Glutamatergic neuron (in vitro differentiated cells): ENCODE data around the gene RNF208. TPM values are rescaled to one million over a fixed set of nuclear protein-coding genes. Genes with fewer than 3 reads are reported as not detected.

ENCODE experiments used
- DNase-seq: peaks from one replicate; pipeline ENCODE4 v3.0.0; 2022
- H3K27ac Mint-ChIP-seq: one replicate; pipeline ENCODE4 v1.8.0; 2020; ENCODE audit warnings: mild to moderate bottlenecking, mixed read lengths, inconsistent platforms; ENCODE audit not compliant: unreplicated experiment
- H3K27me3 Mint-ChIP-seq: one replicate; pipeline ENCODE4 v1.8.0; 2020; ENCODE audit warnings: mild to moderate bottlenecking, moderate library complexity, mixed read lengths, inconsistent platforms; ENCODE audit not compliant: unreplicated experiment
- H3K36me3 Mint-ChIP-seq: one replicate; pipeline ENCODE4 v1.8.0; 2020; ENCODE audit warnings: mild to moderate bottlenecking, mixed read lengths, inconsistent platforms; ENCODE audit not compliant: unreplicated experiment
- H3K4me1 Mint-ChIP-seq: one replicate; pipeline ENCODE4 v1.8.0; 2020; ENCODE audit warnings: mild to moderate bottlenecking, low read depth, mixed read lengths, inconsistent platforms; ENCODE audit not compliant: unreplicated experiment
- H3K4me3 Mint-ChIP-seq: one replicate; pipeline ENCODE4 v1.8.0; 2020; ENCODE audit warnings: mild to moderate bottlenecking, mixed read lengths, inconsistent platforms; ENCODE audit not compliant: unreplicated experiment
- H3K9me3 Mint-ChIP-seq: one replicate; pipeline ENCODE4 v1.8.0; 2020; ENCODE audit warnings: mild to moderate bottlenecking, moderate library complexity, mixed read lengths, inconsistent platforms; ENCODE audit not compliant: unreplicated experiment
- total RNA-seq: library from RNA; stranded (reverse); fragmentation: NEBNext Ultra II Directional; extraction: Animal tissue kit (Norgen Biotek cat#: 25700); gene quantifications from one replicate; pipeline ENCODE4 v1.2.1, GENCODE V29; 2021; ENCODE audit not compliant: unreplicated experiment
- TF ChIP-seq, protein P1 (sequence below): fragments of 200-600 bp; sonication (generic); IDR thresholded peaks from one replicate; pipeline ENCODE4 v1.5.0; 2021; ENCODE audit not compliant: partially characterized antibody, unreplicated experiment

RNF208 gene
- total RNA-seq, 1 donor from 2014 or later, result 24.8 TPM

DNA sequence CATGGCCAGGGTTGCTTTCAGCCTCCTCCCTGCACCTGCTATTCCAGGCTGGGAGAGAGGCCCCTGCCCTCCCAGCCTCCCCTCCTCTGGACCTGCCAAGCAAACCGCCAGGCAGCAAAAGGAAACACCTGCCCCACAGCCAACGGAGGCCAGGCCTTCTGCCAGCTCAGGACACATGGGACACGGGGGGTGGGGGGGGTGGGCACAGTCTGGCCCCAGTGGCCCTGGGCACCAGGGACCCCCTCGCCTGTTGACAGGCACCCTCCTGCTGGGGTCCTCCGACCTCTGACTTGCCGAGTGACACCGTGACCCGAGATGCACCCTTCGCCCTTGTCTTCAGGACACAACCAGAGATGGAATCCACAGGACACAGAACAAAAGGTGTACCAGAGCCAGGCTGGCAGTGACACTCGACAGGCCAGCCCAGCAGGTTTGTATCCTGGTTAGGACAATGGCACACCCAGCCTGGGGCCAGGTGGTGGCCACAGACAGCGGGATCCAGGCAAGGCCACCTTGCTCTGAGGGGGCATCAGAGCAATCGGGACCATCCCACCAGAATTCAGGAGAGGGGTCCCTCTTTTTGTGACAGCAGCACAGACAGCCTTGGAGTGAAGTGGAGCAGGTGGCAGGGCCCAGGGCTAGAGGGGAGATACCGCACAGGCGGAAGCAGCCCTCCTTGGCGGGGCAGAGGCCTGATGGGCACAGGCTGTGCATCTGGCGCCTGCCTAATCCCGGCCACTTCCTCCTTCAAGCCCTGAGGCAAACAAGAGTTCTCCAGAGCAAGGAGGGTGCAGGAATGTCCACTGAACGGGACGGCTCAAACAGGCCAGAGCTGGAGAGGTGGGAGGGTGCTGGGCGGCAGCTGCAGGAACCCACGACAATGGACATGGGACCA, 48.9 kb downstream of the RNF208 start:
- no peaks in the 10 kb centered on the region for H3K4me1 Mint-ChIP-seq
- no peak overlapping the region for H3K4me3 Mint-ChIP-seq
- H3K9me3 Mint-ChIP-seq, result peaks cover 2% of the 10 kb centered on the region
- TF ChIP-seq, protein P1, sequence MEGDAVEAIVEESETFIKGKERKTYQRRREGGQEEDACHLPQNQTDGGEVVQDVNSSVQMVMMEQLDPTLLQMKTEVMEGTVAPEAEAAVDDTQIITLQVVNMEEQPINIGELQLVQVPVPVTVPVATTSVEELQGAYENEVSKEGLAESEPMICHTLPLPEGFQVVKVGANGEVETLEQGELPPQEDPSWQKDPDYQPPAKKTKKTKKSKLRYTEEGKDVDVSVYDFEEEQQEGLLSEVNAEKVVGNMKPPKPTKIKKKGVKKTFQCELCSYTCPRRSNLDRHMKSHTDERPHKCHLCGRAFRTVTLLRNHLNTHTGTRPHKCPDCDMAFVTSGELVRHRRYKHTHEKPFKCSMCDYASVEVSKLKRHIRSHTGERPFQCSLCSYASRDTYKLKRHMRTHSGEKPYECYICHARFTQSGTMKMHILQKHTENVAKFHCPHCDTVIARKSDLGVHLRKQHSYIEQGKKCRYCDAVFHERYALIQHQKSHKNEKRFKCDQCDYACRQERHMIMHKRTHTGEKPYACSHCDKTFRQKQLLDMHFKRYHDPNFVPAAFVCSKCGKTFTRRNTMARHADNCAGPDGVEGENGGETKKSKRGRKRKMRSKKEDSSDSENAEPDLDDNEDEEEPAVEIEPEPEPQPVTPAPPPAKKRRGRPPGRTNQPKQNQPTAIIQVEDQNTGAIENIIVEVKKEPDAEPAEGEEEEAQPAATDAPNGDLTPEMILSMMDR, result no peak
- H3K27ac Mint-ChIP-seq, result no peak overlapping the region
- no peaks in the 10 kb centered on the region for H3K36me3 Mint-ChIP-seq
- no peak for DNase-seq
- peaks cover 5% of the 10 kb centered on the region for H3K27me3 Mint-ChIP-seq

DNA sequence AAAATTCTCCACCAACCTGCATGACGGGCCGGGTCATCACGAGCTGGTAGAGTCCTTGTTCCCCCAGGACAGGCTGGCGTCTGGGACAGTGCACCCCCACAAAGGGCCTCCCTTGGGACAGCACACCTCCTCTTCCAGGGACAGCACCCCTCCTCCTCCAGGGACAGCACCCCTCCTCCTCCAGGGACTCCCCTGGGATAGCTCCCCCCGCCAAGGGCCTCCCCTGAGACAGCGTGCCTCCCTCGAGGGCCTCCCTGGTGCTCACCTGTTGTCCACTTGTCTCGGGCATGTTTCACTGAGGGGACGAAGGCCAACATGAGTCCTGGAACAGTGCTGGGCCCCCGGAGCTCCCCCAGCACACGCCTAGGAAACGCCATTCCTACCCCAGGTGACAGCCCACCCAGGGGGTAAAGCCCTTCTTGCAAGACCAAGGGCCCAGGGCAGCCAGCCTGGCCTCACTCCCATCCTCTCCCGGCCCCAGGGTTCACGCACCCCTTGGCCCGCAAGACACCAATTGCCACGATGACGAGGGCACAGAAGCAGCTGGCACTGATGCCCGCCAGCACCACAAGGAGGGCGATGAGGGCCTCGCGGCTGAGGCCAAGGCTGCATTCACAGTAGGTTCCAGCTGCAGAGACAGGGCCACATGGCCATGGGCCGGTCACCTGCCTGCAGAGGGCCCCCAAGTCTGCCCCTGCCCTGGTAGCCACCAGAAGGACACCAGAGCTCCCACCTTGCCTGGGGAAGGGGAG, 50.7 kb downstream of the RNF208 start:
- Mint-ChIP-seq H3K4me1 (no peaks in the 10 kb centered on the region), H3K9me3 (peaks cover 3% of the 10 kb centered on the region), H3K27ac (no peak overlapping the region), H3K27me3 (peaks cover 9% of the 10 kb centered on the region), H3K4me3 (no peak overlapping the region), H3K36me3 (no peaks in the 10 kb centered on the region)
- DNase-seq, result no peak
- TF ChIP-seq, protein P1, result no peak

DNA sequence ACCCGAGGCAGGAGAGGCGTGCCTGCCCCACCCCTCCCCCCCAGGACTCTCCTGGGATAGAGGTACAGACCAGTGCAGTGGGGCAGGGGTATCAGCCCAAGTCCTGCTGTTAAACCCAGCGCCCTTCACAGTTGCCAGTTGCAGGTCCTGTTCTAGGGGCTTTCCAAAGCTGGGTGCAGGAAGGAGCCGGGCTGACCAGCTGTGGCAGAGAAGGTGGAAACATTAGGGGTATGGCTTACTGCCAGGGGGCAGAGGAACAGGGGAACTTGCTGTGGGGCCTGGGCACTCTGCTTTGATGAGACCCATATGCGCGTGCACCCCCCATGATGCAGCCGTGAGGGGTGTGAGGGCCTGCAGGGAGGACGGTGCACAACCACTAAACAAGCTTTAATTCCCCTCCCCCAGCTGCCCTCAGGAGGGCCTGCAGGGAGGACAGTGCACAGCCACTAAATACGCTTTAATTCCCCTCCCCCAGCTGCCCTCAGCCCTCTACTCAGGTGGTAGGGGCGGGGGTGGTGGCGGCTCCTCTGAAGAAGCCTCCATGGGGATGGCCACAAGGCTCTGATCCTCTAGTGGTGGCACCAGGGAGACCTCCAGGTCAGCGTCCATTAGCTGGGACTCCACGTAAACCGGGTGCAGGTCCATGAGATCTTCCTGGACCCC, 51.4 kb downstream of the RNF208 start:
- peaks cover 9% of the 10 kb centered on the region for H3K27me3 Mint-ChIP-seq
- no peaks in the 10 kb centered on the region for H3K36me3 Mint-ChIP-seq
- peaks cover 3% of the 10 kb centered on the region for H3K9me3 Mint-ChIP-seq
- DNase-seq, result no peak
- TF ChIP-seq, protein P1, result no peak
- no peaks in the 10 kb centered on the region for H3K4me1 Mint-ChIP-seq
- no peak overlapping the region for H3K4me3 Mint-ChIP-seq
- H3K27ac Mint-ChIP-seq, result no peak overlapping the region

Other genes with a start within 250 kb of the RNF208 start
- gene PTGDS, start 244.7 kb downstream of the RNF208 start, total RNA-seq, result not detected
- not detected for gene LCNL1, start 239.2 kb downstream of the RNF208 start, total RNA-seq
- 50.7 TPM for gene PAXX, start 229.8 kb downstream of the RNF208 start, total RNA-seq
- not detected for gene CLIC3, start 225.7 kb downstream of the RNF208 start, total RNA-seq
- gene ABCA2, start 194.0 kb downstream of the RNF208 start, total RNA-seq, result 70.7 TPM
- 0.20 TPM for gene FUT7, start 190.2 kb downstream of the RNF208 start, total RNA-seq
- gene NPDC1, start 176.1 kb downstream of the RNF208 start, total RNA-seq, result 260 TPM
- gene ENTPD2, start 168.2 kb downstream of the RNF208 start, total RNA-seq, result 0.69 TPM
- 13.5 TPM for gene SAPCD2, start 151.7 kb downstream of the RNF208 start, total RNA-seq
- 5.1 TPM for gene UAP1L1, start 144.7 kb downstream of the RNF208 start, total RNA-seq
- gene MAN1B1, start 135.3 kb downstream of the RNF208 start, total RNA-seq, result 59.8 TPM
- 30.8 TPM for gene DPP7, start 107.5 kb downstream of the RNF208 start, total RNA-seq
- 5.5 TPM for gene GRIN1, start 83.1 kb downstream of the RNF208 start, total RNA-seq
- gene LRRC26, start 52.2 kb downstream of the RNF208 start, total RNA-seq, result 0.98 TPM
- gene TMEM210, start 50.2 kb downstream of the RNF208 start, total RNA-seq, result not detected
- gene ANAPC2, start 33.7 kb downstream of the RNF208 start, total RNA-seq, result 72.9 TPM
- 37.3 TPM for gene SSNA1, start 33.6 kb downstream of the RNF208 start, total RNA-seq
- gene TPRN, start 21.5 kb downstream of the RNF208 start, total RNA-seq, result 9.6 TPM
- 36.5 TPM for gene TMEM203, start 16.6 kb downstream of the RNF208 start, total RNA-seq
- gene NDOR1, start 16.5 kb downstream of the RNF208 start, total RNA-seq, result 31.6 TPM
- gene CYSRT1, start 2.9 kb upstream of the RNF208 start, total RNA-seq, result 2.1 TPM
- gene RNF224, start 5.3 kb upstream of the RNF208 start, total RNA-seq, result 0.39 TPM
- not detected for gene SLC34A3, start 8.7 kb upstream of the RNF208 start, total RNA-seq
- gene TUBB4B, start 19.0 kb upstream of the RNF208 start, total RNA-seq, result 192 TPM
- gene STPG3, start 29.0 kb upstream of the RNF208 start, total RNA-seq, result not detected
- 48.5 TPM for gene NELFB, start 33.1 kb upstream of the RNF208 start, total RNA-seq
- 1.5 TPM for gene TOR4A, start 55.5 kb upstream of the RNF208 start, total RNA-seq
- 15.2 TPM for gene NRARP, start 80.0 kb upstream of the RNF208 start, total RNA-seq
- 24.5 TPM for gene EXD3, start 200.9 kb upstream of the RNF208 start, total RNA-seq
- gene NOXA1, start 201.2 kb upstream of the RNF208 start, total RNA-seq, result 2.6 TPM
- 1.0 TPM for gene ENTPD8, start 219.1 kb upstream of the RNF208 start, total RNA-seq
- 131 TPM for gene NSMF, start 237.1 kb upstream of the RNF208 start, total RNA-seq